Memory B cell (primary cell): ENCODE measurements around the gene ZAR1.
A peak's percentile ranks its signal among the peaks of the same experiment; 100 is the strongest.
"Not testable (repeated sequence)": the region's sequence is repeated elsewhere in the genome, so short reads cannot be mapped to it uniquely, and the experiment has no call there.

ENCODE experiments used
- ATAC-seq: fragments of 150-1000 bp; cut with Tn5 transposase; 2 replicates; pipeline ENCODE4 v1.10.0; 2021; ENCODE audit warnings: low read depth, mild to moderate bottlenecking, moderate library complexity
- DNase-seq, 2 donors: peaks; one replicate each; pipeline ENCODE4 v3.0.0; 2022; ENCODE audit warnings: low spot score in 2 of 2
- H3K27ac Mint-ChIP-seq: one replicate; pipeline ENCODE4 v1.8.0; 2022; ENCODE audit warnings: mild to moderate bottlenecking, moderate library complexity, mixed read lengths
- H3K27me3 Mint-ChIP-seq: one replicate; pipeline ENCODE4 v1.8.0; 2022; ENCODE audit warnings: mixed read lengths
- H3K36me3 Mint-ChIP-seq: one replicate; pipeline ENCODE4 v1.8.0; 2022; ENCODE audit warnings: mild to moderate bottlenecking, mixed read lengths
- H3K4me1 Mint-ChIP-seq: one replicate; pipeline ENCODE4 v1.8.0; 2022; ENCODE audit warnings: mixed read lengths
- H3K4me3 Mint-ChIP-seq: one replicate; pipeline ENCODE4 v1.8.0; 2022; ENCODE audit warnings: mild to moderate bottlenecking, moderate library complexity, mixed read lengths
- H3K9me3 Mint-ChIP-seq: one replicate; pipeline ENCODE4 v1.8.0; 2022; ENCODE audit warnings: mixed read lengths

Gene ZAR1

GRCh38 chr4:48490012-48490679 lies at the start of gene ZAR1:
ZAR1 (plus strand) TSS chr4:48490252; CDS start chr4:48490292, 40 bp downstream.
- Mint-ChIP-seq H3K27me3 (peaks cover 11% of the 10 kb centered on the region), H3K4me1 (no peaks in the 10 kb centered on the region), H3K27ac (peak within 1 kb of the TSS; percentile 63), H3K9me3 (no peaks in the 10 kb centered on the region), H3K36me3 (no peaks in the 10 kb centered on the region), H3K4me3 (peak within 1 kb of the TSS; percentile 67)
- DNase-seq (peak in 1 of 2 donors; percentile 15), ATAC-seq (peak; percentile 35)

GRCh38 chr4:48440914-48441313 lies 49.1 kb upstream of the ZAR1 start:
- not testable (repeated sequence) for H3K4me3 Mint-ChIP-seq, DNase-seq, H3K36me3 Mint-ChIP-seq, H3K27ac Mint-ChIP-seq, ATAC-seq, H3K4me1 Mint-ChIP-seq, H3K9me3 Mint-ChIP-seq, H3K27me3 Mint-ChIP-seq

- no peak overlapping the region for H3K27ac Mint-ChIP-seq
- H3K4me1 Mint-ChIP-seq, result no peaks in the 10 kb centered on the region
- ATAC-seq, result no peak
- H3K4me3 Mint-ChIP-seq, result no peak overlapping the region
- H3K9me3 Mint-ChIP-seq, result peaks cover 2% of the 10 kb centered on the region
- peaks cover 8% of the 10 kb centered on the region for H3K27me3 Mint-ChIP-seq
- H3K36me3 Mint-ChIP-seq, result no peaks in the 10 kb centered on the region
- DNase-seq, result peak in 1 of 2 donors; percentile 3
These were observed 44.3 kb upstream of the ZAR1 start for GRCh38 chr4:48445704-48446103.

GRCh38 chr4:48446642-48447041 lies 43.4 kb upstream of the ZAR1 start:
- Mint-ChIP-seq H3K36me3 (no peaks in the 10 kb centered on the region), H3K27me3 (peaks cover 7% of the 10 kb centered on the region), H3K27ac (no peak overlapping the region), H3K4me3 (no peak overlapping the region), H3K4me1 (no peaks in the 10 kb centered on the region), H3K9me3 (no peaks in the 10 kb centered on the region)
- DNase-seq, result no peak
- no peak for ATAC-seq

- no peak overlapping the region for H3K27ac Mint-ChIP-seq
- ATAC-seq (no peak), DNase-seq (no peak)
- peaks cover 15% of the 10 kb centered on the region for H3K27me3 Mint-ChIP-seq
- H3K4me1 Mint-ChIP-seq, result no peaks in the 10 kb centered on the region
- no peak overlapping the region for H3K4me3 Mint-ChIP-seq
- no peaks in the 10 kb centered on the region for H3K9me3 Mint-ChIP-seq
- no peaks in the 10 kb centered on the region for H3K36me3 Mint-ChIP-seq
These were observed 40.9 kb upstream of the ZAR1 start for GRCh38 chr4:48449151-48449550.

GRCh38 chr4:48450740-48451139 lies 39.3 kb upstream of the ZAR1 start:
- Mint-ChIP-seq H3K9me3 (peaks cover 2% of the 10 kb centered on the region), H3K27ac (no peak overlapping the region), H3K36me3 (no peaks in the 10 kb centered on the region), H3K4me1 (no peaks in the 10 kb centered on the region), H3K27me3 (peaks cover 19% of the 10 kb centered on the region), H3K4me3 (no peak overlapping the region)
- ATAC-seq, result no peak
- no peak for DNase-seq

- H3K27me3 Mint-ChIP-seq, result peaks cover 19% of the 10 kb centered on the region
- not testable (repeated sequence) for H3K9me3 Mint-ChIP-seq, H3K36me3 Mint-ChIP-seq, DNase-seq, H3K4me1 Mint-ChIP-seq, H3K27ac Mint-ChIP-seq, H3K4me3 Mint-ChIP-seq, ATAC-seq
These were observed 38.4 kb upstream of the ZAR1 start for GRCh38 chr4:48451656-48452055.

GRCh38 chr4:48454591-48454990 lies 35.5 kb upstream of the ZAR1 start:
- DNase-seq (no peak), ATAC-seq (no peak)
- no peak overlapping the region for H3K4me3 Mint-ChIP-seq
- H3K9me3 Mint-ChIP-seq, result peaks cover 8% of the 10 kb centered on the region
- no peaks in the 10 kb centered on the region for H3K36me3 Mint-ChIP-seq
- no peaks in the 10 kb centered on the region for H3K4me1 Mint-ChIP-seq
- H3K27me3 Mint-ChIP-seq, result peaks cover 15% of the 10 kb centered on the region
- no peak overlapping the region for H3K27ac Mint-ChIP-seq

GRCh38 chr4:48461000-48461399 lies 29.1 kb upstream of the ZAR1 start:
- H3K36me3 Mint-ChIP-seq, result peaks cover 1% of the 10 kb centered on the region
- no peak for ATAC-seq
- H3K9me3 Mint-ChIP-seq, result peaks cover 5% of the 10 kb centered on the region
- no peaks in the 10 kb centered on the region for H3K27me3 Mint-ChIP-seq
- H3K27ac Mint-ChIP-seq, result no peak overlapping the region
- H3K4me1 Mint-ChIP-seq, result no peaks in the 10 kb centered on the region
- DNase-seq, result no peak
- H3K4me3 Mint-ChIP-seq, result no peak overlapping the region

- H3K27ac Mint-ChIP-seq, result no peak overlapping the region
- H3K4me1 Mint-ChIP-seq, result peaks cover 1% of the 10 kb centered on the region
- H3K27me3 Mint-ChIP-seq, result no peaks in the 10 kb centered on the region
- ATAC-seq, result no peak
- no peak overlapping the region for H3K4me3 Mint-ChIP-seq
- H3K9me3 Mint-ChIP-seq, result no peaks in the 10 kb centered on the region
- peaks cover 1% of the 10 kb centered on the region for H3K36me3 Mint-ChIP-seq
- DNase-seq, result no peak
These were observed 27.7 kb upstream of the ZAR1 start for GRCh38 chr4:48462363-48462762.

- ATAC-seq (peak; percentile 27), DNase-seq (no peak)
- peaks cover 3% of the 10 kb centered on the region for H3K27me3 Mint-ChIP-seq
- no peak overlapping the region for H3K4me3 Mint-ChIP-seq
- peaks cover 5% of the 10 kb centered on the region for H3K4me1 Mint-ChIP-seq
- no peaks in the 10 kb centered on the region for H3K9me3 Mint-ChIP-seq
- no peak overlapping the region for H3K27ac Mint-ChIP-seq
- peaks cover 1% of the 10 kb centered on the region for H3K36me3 Mint-ChIP-seq
These were observed 22.6 kb upstream of the ZAR1 start for GRCh38 chr4:48467442-48467841.

- no peak overlapping the region for H3K27ac Mint-ChIP-seq
- no peak for DNase-seq
- no peak for ATAC-seq
- peaks cover 3% of the 10 kb centered on the region for H3K27me3 Mint-ChIP-seq
- H3K4me3 Mint-ChIP-seq, result no peak overlapping the region
- H3K9me3 Mint-ChIP-seq, result no peaks in the 10 kb centered on the region
- H3K4me1 Mint-ChIP-seq, result peaks cover 5% of the 10 kb centered on the region
- H3K36me3 Mint-ChIP-seq, result no peaks in the 10 kb centered on the region
These were observed 22.2 kb upstream of the ZAR1 start for GRCh38 chr4:48467891-48468290.

GRCh38 chr4:48470137-48470536 lies 19.9 kb upstream of the ZAR1 start:
- H3K36me3 Mint-ChIP-seq, result no peaks in the 10 kb centered on the region
- H3K27ac Mint-ChIP-seq, result no peak overlapping the region
- peaks cover 5% of the 10 kb centered on the region for H3K27me3 Mint-ChIP-seq
- DNase-seq (no peak), ATAC-seq (no peak)
- H3K4me1 Mint-ChIP-seq, result peaks cover 5% of the 10 kb centered on the region
- no peaks in the 10 kb centered on the region for H3K9me3 Mint-ChIP-seq
- no peak overlapping the region for H3K4me3 Mint-ChIP-seq

GRCh38 chr4:48470570-48470969 lies 19.5 kb upstream of the ZAR1 start:
- DNase-seq (no peak), ATAC-seq (no peak)
- H3K27me3 Mint-ChIP-seq, result peaks cover 5% of the 10 kb centered on the region
- no peak overlapping the region for H3K27ac Mint-ChIP-seq
- no peak overlapping the region for H3K4me3 Mint-ChIP-seq
- H3K36me3 Mint-ChIP-seq, result no peaks in the 10 kb centered on the region
- no peaks in the 10 kb centered on the region for H3K9me3 Mint-ChIP-seq
- peaks cover 5% of the 10 kb centered on the region for H3K4me1 Mint-ChIP-seq

- no peak overlapping the region for H3K27ac Mint-ChIP-seq
- ATAC-seq, result no peak
These were observed 17.3 kb upstream of the ZAR1 start for GRCh38 chr4:48472794-48473193.

More at GRCh38 chr4:48472794-48473193, 17.3 kb upstream of the ZAR1 start:
- Mint-ChIP-seq H3K36me3 (no peaks in the 10 kb centered on the region), H3K4me1 (no peaks in the 10 kb centered on the region), H3K27me3 (peaks cover 5% of the 10 kb centered on the region), H3K9me3 (no peaks in the 10 kb centered on the region), H3K4me3 (no peak overlapping the region)
- no peak for DNase-seq
